ENCODE data around the gene PURA.

The PURA gene

GRCh38 chr5:140133514-140134167 is 19.7 kb downstream of the PURA start:
- no peak for DNase-seq (ENCODE audit: insufficient read length, low spot score)
- FAIRE-seq: peak; percentile 33

GRCh38 chr5:140134277-140134935 is 20.5 kb downstream of the PURA start:
- DNase-seq (ENCODE audit: insufficient read length, low spot score): no peak
- FAIRE-seq: no peak

- DNase-seq (ENCODE audit: insufficient read length, low spot score): no peak
- no peak for FAIRE-seq
Measured at GRCh38 chr5:140135127-140135526, 21.2 kb downstream of the PURA start.

GRCh38 chr5:140136624-140137023 is 22.7 kb downstream of the PURA start:
- FAIRE-seq (no peak), DNase-seq (ENCODE audit: insufficient read length, low spot score) (no peak)

GRCh38 chr5:140140435-140140834 is 26.5 kb downstream of the PURA start:
- DNase-seq (ENCODE audit: insufficient read length, low spot score) (no peak), FAIRE-seq (no peak)

GRCh38 chr5:140141241-140141640 is 27.3 kb downstream of the PURA start:
- DNase-seq (ENCODE audit: insufficient read length, low spot score) (no peak), FAIRE-seq (no peak)

- FAIRE-seq: no peak
Measured at GRCh38 chr5:140142246-140142645, 28.3 kb downstream of the PURA start.

GRCh38 chr5:140142856-140143255 is 28.9 kb downstream of the PURA start:
- DNase-seq (ENCODE audit: insufficient read length, low spot score) (no peak), FAIRE-seq (no peak)

More at GRCh38 chr5:140142246-140142645, 28.3 kb downstream of the PURA start:
- DNase-seq (ENCODE audit: insufficient read length, low spot score): no peak

GRCh38 chr5:140143521-140144258 is 29.8 kb downstream of the PURA start:
- DNase-seq (ENCODE audit: insufficient read length, low spot score) (no peak), FAIRE-seq (peak; percentile 31)

- FAIRE-seq (no peak), DNase-seq (ENCODE audit: insufficient read length, low spot score) (no peak)
Measured at GRCh38 chr5:140145256-140145655, 31.3 kb downstream of the PURA start.

GRCh38 chr5:140145818-140146522 is 32.1 kb downstream of the PURA start:
- peak; percentile 55 for DNase-seq (ENCODE audit: insufficient read length, low spot score)
- FAIRE-seq: no peak

GRCh38 chr5:140146523-140146842 is 32.6 kb downstream of the PURA start:
- FAIRE-seq (no peak), DNase-seq (ENCODE audit: insufficient read length, low spot score) (no peak)

GRCh38 chr5:140147460-140147859 is 33.6 kb downstream of the PURA start:
- FAIRE-seq (no peak), DNase-seq (ENCODE audit: insufficient read length, low spot score) (no peak)

GRCh38 chr5:140148508-140148907 is 34.6 kb downstream of the PURA start:
- no peak for FAIRE-seq
- DNase-seq (ENCODE audit: insufficient read length, low spot score): no peak

- DNase-seq (ENCODE audit: insufficient read length, low spot score) (no peak), FAIRE-seq (no peak)
Measured at GRCh38 chr5:140150201-140150600, 36.3 kb downstream of the PURA start.

GRCh38 chr5:140151144-140152021 is 37.5 kb downstream of the PURA start:
- DNase-seq (ENCODE audit: insufficient read length, low spot score) (no peak), FAIRE-seq (no peak)

GRCh38 chr5:140152022-140152999 is 38.4 kb downstream of the PURA start:
- FAIRE-seq: no peak
- DNase-seq (ENCODE audit: insufficient read length, low spot score): no peak

- DNase-seq (ENCODE audit: insufficient read length, low spot score) (no peak), FAIRE-seq (no peak)
Measured at GRCh38 chr5:140153255-140153654, 39.3 kb downstream of the PURA start.

- DNase-seq (ENCODE audit: insufficient read length, low spot score): no peak
Measured at GRCh38 chr5:140153905-140154304, 40.0 kb downstream of the PURA start.

More at GRCh38 chr5:140153905-140154304, 40.0 kb downstream of the PURA start:
- no peak for FAIRE-seq
